NCI-H226 (cell line): ENCODE results near the gene FBXO27.

ENCODE experiments used
- DNase-seq: peaks from one replicate; pipeline ENCODE4 v3.0.0-alpha.2; 2015

FBXO27 gene

DNA sequence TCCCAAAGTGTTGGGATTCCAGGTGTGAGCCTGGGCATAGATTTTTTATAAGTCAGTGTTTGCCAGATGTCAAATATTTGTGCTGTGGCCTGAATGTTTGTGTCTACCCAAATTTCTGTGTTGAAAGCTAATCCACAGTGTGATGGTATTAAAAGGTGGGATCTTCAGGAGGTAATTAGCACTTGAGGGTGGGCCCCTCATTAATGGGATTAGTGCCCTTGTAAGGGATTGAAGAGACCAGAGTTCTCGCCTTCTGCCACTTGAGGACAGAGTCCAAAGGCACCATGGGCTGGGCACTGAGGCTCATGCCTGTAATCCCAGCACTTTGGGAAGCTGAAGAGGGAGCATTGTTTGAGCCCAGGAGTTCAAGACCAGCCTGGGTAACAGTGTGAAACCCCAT lies 47.1 kb downstream of the FBXO27 start:
- no peak for DNase-seq

DNA sequence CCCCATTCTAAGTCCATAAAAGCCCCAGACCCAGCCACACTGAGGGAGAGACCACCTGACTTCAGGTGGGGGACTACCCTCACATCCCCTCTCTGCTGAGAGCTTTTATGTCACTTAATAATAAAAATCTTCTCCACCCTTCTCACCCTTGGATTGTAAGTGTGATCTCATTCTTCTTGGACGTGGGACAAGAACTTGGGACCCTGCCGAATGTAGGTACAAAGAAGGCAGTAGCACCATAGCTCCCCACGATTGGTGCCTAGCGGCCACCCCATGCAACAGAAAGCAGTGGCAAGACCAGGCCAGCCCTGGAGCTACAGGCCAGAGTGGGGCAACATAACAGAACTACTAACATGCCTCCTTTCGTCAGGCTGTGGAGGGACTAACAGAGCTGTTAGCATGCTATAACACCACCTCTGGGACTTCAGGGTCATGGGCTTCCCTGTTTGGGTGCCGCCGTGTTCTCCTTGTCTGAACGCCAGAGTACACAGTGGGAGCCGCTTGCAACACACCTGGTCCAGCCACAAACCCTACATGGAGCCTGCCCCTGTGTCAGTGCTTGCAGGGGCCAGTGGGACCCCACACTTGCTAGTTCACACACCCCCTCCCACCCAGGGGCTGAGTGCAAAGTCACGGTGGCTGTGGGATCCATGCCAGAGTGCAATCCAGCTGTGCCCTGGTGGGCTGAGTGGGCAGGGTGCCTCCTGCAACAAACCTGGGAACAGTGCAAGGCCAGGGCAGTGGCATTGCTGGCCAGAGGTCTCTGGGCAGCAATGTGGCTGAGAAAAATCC lies 51.6 kb downstream of the FBXO27 start:
- no peak for DNase-seq

GRCh38 chr19:38979812-38980211 lies 52.5 kb downstream of the FBXO27 start:
- no peak for DNase-seq

DNA sequence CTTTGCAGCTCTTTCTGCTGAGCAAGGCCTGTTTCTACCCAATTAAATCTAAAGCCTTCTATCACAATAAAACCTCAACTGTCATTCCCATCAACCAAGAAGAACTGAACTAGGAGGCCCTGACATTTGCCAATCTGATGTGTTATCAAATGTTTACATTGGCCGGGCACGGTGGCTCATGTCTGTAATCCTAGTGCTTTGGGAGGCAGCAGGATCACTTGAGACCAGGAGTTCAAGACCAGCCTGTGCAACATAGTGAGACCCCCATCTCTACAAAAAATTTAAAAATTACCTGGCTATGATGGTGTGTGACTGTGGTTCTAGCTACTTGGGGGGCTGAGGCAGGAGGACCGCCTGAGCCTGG lies 54.0 kb downstream of the FBXO27 start:
- no peak for DNase-seq

DNA sequence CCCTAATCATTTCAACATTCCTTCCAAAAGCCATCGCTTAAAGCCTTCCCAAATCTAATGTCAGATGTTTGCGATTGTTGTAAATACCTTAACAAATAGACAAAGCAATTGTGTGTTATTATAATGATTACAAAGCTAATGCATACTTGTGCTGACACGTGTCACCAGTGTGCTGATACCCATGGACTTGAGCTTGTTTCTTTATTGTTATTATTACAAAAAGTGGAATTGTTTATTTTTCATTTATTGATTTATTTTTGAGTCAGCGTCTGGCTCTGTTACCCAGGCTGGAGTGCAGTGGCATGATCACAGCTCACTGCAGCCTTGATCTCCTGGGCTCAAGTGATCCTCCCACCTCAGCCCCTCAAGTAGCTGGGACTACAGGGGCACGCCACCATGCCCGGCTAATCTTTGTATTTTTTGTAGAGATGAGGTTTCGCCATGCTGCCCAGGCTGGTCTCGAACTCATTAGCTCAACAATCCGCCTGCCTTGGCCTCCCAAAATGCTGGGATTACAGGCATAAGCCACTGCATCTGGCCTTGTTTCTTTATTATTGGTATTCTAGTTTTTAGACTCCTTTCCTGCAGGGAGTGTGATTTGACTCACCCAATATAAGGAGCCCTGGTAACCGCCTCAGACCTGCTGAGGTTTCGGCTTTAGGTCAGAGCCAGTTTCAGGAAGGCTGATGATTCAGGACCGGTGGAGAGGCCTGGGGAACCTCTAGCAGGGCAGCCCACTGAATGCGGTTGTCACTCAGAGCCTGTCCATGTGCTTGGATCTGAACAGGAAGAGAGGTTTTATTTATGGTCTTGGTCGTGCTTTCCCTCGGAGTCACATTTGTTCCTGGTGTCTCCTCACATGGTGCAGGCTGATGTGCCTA lies 54.7 kb downstream of the FBXO27 start:
- no peak for DNase-seq

DNA sequence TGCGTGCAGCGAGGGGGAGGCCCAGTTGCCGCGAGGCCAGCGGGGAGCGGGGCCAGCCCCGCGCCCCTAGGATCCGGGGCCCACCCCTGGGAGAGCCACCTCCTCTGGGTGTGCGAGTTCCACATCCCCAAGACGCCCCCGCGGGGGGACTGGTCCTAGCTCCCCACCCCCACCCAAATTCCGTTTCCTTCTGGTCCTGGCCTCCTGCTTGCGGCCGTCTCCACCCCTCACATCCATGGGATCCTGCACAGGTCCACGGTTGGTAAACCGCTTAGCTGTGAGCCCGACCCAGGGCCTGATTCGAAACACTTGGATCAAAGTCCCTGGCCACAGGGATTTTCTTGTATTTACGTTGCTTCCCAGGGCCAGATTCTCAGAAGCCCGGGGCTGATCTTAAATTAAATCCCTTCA lies 56.5 kb downstream of the FBXO27 start:
- DNase-seq: no peak

DNA sequence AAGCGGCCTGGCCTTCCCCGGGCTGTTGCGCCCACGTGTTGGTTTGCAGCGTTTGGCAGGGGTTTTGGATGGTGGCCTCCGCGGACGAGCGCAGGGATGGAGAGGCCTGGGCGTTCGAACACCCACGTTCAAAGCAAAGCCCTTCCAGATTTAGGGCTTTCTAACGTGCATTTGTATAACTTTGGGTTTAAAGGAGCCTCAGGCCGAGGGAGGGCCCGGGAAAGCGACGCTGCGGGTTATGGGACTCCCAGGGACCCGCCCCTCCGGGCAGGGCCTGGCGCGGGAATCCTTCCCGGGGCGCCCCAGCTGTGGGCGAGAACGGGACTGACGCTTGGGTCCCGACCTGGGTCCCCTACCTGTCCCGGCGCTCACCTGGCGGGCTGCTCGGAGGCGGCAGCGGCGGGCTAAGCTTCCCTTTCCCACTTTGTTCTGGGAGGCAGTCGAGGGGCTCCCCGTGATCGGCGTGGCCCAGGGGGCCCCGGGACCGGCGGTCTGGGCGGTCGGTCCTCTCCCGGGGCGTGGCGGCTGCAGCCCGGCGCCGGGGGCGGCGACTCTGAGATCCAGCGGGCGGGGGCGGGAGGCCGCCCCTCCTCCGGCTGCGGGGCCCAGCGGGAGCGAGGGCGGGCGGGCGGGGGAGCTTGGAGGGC lies 57.0 kb downstream of the FBXO27 start, which contains the start of gene FBXO17:
Gene FBXO17 (minus strand): TSS at position 529 of the 647 bp plus-strand sequence. CDS start 25,423 bp downstream, outside the sequence.
- DNase-seq: no peak

- no peak for DNase-seq
Observed at GRCh38 chr19:38974624-38975213, 57.6 kb downstream of the FBXO27 start.
